ENCODE results near the gene VOPP1.

The VOPP1 gene

GRCh38 chr7:55427800-55428199 lies 144.5 kb downstream of the VOPP1 start:
- Mint-ChIP-seq H3K27me3 (no peaks in the 10 kb centered on the region), H3K4me3 (no peak overlapping the region), H3K27ac (no peak overlapping the region), H3K36me3 (peaks cover 7% of the 10 kb centered on the region), H3K4me1 (peaks cover under 1% of the 10 kb centered on the region), H3K9me3 (no peaks in the 10 kb centered on the region)
- no peak for DNase-seq
- CTCF ChIA-PET, result interaction anchor here (1.4 kb wide), 1 partner anchor 12 kb away, joined by 7 read pairs; no protein-coding TSS in a partner anchor

- Mint-ChIP-seq H3K27me3 (no peaks in the 10 kb centered on the region), H3K36me3 (peaks cover 7% of the 10 kb centered on the region), H3K27ac (no peak overlapping the region), H3K4me3 (no peak overlapping the region), H3K4me1 (no peaks in the 10 kb centered on the region), H3K9me3 (no peaks in the 10 kb centered on the region)
- CTCF ChIA-PET, result interaction anchor here (0.8 to 1.4 kb wide), 2 partner anchors 12 to 25 kb away, joined by 3 to 7 read pairs; no protein-coding TSS in a partner anchor
- DNase-seq, result no peak
These were observed 145.0 kb downstream of the VOPP1 start for GRCh38 chr7:55427342-55427741.

GRCh38 chr7:55426676-55427075 lies 145.6 kb downstream of the VOPP1 start:
- no peaks in the 10 kb centered on the region for H3K27me3 Mint-ChIP-seq
- CTCF ChIA-PET, result interaction anchor here (0.8 to 1.4 kb wide), 2 partner anchors 11 to 26 kb away, joined by 3 to 7 read pairs; no protein-coding TSS in a partner anchor
- peaks cover 7% of the 10 kb centered on the region for H3K36me3 Mint-ChIP-seq
- H3K4me3 Mint-ChIP-seq, result no peak overlapping the region
- DNase-seq, result no peak
- no peak overlapping the region for H3K27ac Mint-ChIP-seq
- H3K9me3 Mint-ChIP-seq, result no peaks in the 10 kb centered on the region
- H3K4me1 Mint-ChIP-seq, result no peaks in the 10 kb centered on the region

- peaks cover 7% of the 10 kb centered on the region for H3K36me3 Mint-ChIP-seq
- DNase-seq, result no peak
These were observed 147.1 kb downstream of the VOPP1 start for GRCh38 chr7:55425141-55425752.

GRCh38 chr7:55423891-55424290 lies 148.4 kb downstream of the VOPP1 start:
- H3K4me3 Mint-ChIP-seq, result no peak overlapping the region
- no peaks in the 10 kb centered on the region for H3K4me1 Mint-ChIP-seq
- no peaks in the 10 kb centered on the region for H3K9me3 Mint-ChIP-seq
- H3K27ac Mint-ChIP-seq, result no peak overlapping the region
- no peak for DNase-seq
- no peaks in the 10 kb centered on the region for H3K27me3 Mint-ChIP-seq
- CTCF ChIA-PET, result interaction anchor here (0.8 to 3.1 kb wide), 5 partner anchors 9 to 172 kb away, joined by 3 to 14 read pairs (median 4); no protein-coding TSS in a partner anchor
- H3K36me3 Mint-ChIP-seq, result peaks cover 7% of the 10 kb centered on the region

More at GRCh38 chr7:55425141-55425752, 147.1 kb downstream of the VOPP1 start:
- Mint-ChIP-seq H3K4me1 (no peaks in the 10 kb centered on the region), H3K4me3 (no peak overlapping the region), H3K27ac (no peak overlapping the region), H3K9me3 (no peaks in the 10 kb centered on the region), H3K27me3 (no peaks in the 10 kb centered on the region)
- CTCF ChIA-PET, result interaction anchor here (0.9 to 3.1 kb wide), 2 partner anchors 10 to 109 kb away, joined by 3 to 14 read pairs; no protein-coding TSS in a partner anchor

- no peak for DNase-seq
- CTCF ChIA-PET, result interaction anchor here (0.7 to 3.1 kb wide), 6 partner anchors 8 to 175 kb away, joined by 3 to 14 read pairs (median 4); no protein-coding TSS in a partner anchor
- H3K4me3 Mint-ChIP-seq, result no peak overlapping the region
- no peaks in the 10 kb centered on the region for H3K27me3 Mint-ChIP-seq
- H3K36me3 Mint-ChIP-seq, result peaks cover 7% of the 10 kb centered on the region
- no peaks in the 10 kb centered on the region for H3K9me3 Mint-ChIP-seq
- H3K27ac Mint-ChIP-seq, result no peak overlapping the region
- no peaks in the 10 kb centered on the region for H3K4me1 Mint-ChIP-seq
These were observed 149.0 kb downstream of the VOPP1 start for GRCh38 chr7:55423277-55423711.

All from activated naive CD4-positive, alpha-beta T cell treated with anti-CD3 and anti-CD28 coated beads, Interleukin-2, amount 10 ng/mL, durations not matched to agents 7 days and 5 days (primary cell).